ENCODE data around the gene PIP4K2C. TPM values are rescaled to one million over a fixed set of nuclear protein-coding genes. Genes with fewer than 3 reads are reported as not detected.

The PIP4K2C gene
- total RNA-seq, 1 donor from 2014 or later, result 27.5 TPM

DNA sequence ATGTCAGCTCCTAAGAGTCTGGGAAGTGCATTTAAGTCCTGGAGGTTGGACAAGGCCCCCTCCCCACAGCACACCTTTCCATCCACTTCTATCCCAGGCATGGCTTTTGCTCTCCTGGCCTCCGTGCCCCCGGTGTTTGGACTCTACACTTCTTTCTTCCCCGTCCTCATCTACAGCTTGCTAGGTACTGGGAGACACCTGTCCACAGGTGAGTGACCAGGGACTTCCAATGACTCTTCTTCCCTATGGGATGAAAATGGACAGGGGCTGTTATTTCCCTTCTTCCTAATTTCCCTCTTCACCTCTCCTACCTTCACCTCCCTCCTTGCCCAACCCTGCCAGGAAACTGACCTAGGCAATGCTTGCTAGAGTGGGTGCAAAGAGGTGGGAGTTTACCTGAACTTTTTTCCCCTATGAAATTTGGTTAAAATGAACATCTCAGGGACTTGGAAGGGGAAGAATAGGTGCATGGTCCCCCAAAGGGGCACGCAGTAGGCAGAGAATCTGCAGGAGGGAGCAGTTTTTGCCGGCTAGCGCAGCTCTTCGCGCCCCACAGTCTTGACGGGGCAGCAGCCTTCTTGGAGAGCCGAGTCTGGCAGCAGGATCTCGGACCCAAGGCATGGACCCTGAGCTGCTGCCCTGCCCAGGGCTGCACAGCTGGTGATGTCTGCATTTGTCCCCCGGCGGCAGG is 29.4 kb downstream of the PIP4K2C start:
- no peak for DNase-seq
- Mint-ChIP-seq H3K4me3 (ENCODE audit: unreplicated experiment) (peak overlapping the region; percentile 84), H3K4me1 (ENCODE audit: low read depth, unreplicated experiment) (peaks cover 23% of the 10 kb centered on the region), H3K27ac (ENCODE audit: unreplicated experiment) (peak overlapping the region; percentile 2), H3K27me3 (ENCODE audit: unreplicated experiment) (peaks cover 44% of the 10 kb centered on the region), H3K36me3 (ENCODE audit: unreplicated experiment) (peaks cover 19% of the 10 kb centered on the region), H3K9me3 (ENCODE audit: unreplicated experiment) (peaks cover 17% of the 10 kb centered on the region)
- TF ChIP-seq CTCF (IDR thresholded peaks at IDR 0.05; ENCODE audit: partially characterized antibody, unreplicated experiment), result no peak

DNA sequence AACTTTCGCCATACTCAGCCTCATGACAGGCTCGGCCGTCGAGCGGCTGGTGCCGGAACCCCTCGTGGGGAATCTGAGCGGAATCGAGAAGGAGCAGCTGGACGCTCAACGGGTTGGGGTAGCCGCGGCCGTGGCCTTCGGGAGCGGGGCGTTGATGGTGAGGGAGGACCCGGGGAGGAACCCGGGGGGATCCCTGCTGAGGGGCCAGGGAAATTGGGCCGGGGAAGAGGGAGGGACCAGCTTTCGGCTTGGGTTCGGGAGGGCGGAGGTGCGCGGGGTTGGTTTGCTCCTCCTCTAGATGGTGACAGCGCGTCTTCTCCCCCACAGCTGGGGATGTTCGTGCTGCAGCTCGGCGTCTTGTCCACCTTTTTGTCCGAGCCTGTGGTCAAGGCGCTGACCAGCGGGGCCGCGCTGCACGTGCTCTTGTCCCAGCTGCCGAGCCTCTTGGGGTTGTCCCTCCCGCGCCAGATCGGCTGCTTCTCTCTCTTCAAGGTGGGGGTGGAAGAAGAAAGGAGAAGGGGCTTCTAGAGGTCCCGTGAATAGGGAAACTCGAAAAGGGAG is 30.0 kb downstream of the PIP4K2C start:
- Mint-ChIP-seq H3K27ac (ENCODE audit: unreplicated experiment) (peak overlapping the region; percentile 2), H3K9me3 (ENCODE audit: unreplicated experiment) (peaks cover 17% of the 10 kb centered on the region), H3K36me3 (ENCODE audit: unreplicated experiment) (peaks cover 19% of the 10 kb centered on the region), H3K4me3 (ENCODE audit: unreplicated experiment) (peak overlapping the region; percentile 84), H3K27me3 (ENCODE audit: unreplicated experiment) (peaks cover 47% of the 10 kb centered on the region), H3K4me1 (ENCODE audit: low read depth, unreplicated experiment) (peaks cover 26% of the 10 kb centered on the region)
- DNase-seq, result peak; percentile 42
- no peak for TF ChIP-seq CTCF (IDR thresholded peaks at IDR 0.05; ENCODE audit: partially characterized antibody, unreplicated experiment)

DNA sequence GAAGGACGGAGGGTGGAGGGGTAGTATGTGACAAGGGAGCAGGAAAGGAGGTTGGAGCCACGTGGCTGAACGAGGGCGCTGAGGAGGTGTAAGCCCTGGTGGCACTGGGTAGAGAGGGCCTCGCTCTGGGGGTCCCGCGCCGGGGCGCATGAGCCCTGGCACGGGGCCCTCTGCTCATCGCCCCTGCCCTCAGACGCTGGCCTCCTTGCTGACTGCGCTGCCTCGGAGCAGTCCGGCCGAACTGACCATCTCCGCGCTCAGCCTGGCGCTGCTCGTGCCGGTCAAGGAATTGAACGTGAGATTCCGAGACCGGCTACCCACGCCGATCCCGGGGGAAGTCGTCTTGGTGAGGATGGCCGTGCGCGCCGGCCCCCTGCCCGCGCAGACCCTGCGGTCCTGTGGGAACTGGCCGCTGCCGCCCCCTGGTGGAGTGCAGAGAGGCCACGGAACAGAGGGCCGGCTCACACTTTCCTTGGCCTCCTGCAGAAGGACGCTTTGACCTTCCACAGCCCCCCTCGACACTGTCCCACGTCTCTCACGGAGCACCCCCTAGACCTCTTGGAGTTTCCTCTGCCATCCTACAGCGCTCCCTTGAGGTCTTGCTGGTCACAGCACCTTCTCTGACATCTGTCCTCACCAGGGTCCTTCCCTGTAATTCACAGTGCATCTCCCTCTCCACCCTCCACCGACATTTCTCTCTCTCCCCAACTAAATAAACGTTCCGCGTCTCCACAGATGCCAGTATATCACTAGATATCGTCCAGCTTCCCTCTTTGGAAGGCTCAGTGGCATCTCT is 30.7 kb downstream of the PIP4K2C start:
- Mint-ChIP-seq H3K9me3 (ENCODE audit: unreplicated experiment) (peaks cover 21% of the 10 kb centered on the region), H3K27ac (ENCODE audit: unreplicated experiment) (peak overlapping the region; percentile 44), H3K4me1 (ENCODE audit: low read depth, unreplicated experiment) (peaks cover 27% of the 10 kb centered on the region), H3K27me3 (ENCODE audit: unreplicated experiment) (peaks cover 52% of the 10 kb centered on the region), H3K4me3 (ENCODE audit: unreplicated experiment) (peak overlapping the region; percentile 84), H3K36me3 (ENCODE audit: unreplicated experiment) (peaks cover 19% of the 10 kb centered on the region)
- TF ChIP-seq CTCF (IDR thresholded peaks at IDR 0.05; ENCODE audit: partially characterized antibody, unreplicated experiment), result peak; percentile 92
- DNase-seq, result peak; percentile 90

GRCh38 chr12:57622293-57623245 is 31.6 kb downstream of the PIP4K2C start:
- no peak for DNase-seq
- H3K36me3 Mint-ChIP-seq (ENCODE audit: unreplicated experiment), result peaks cover 15% of the 10 kb centered on the region
- peaks cover 53% of the 10 kb centered on the region for H3K27me3 Mint-ChIP-seq (ENCODE audit: unreplicated experiment)
- peak overlapping the region; percentile 44 for H3K27ac Mint-ChIP-seq (ENCODE audit: unreplicated experiment)
- H3K4me1 Mint-ChIP-seq (ENCODE audit: low read depth, unreplicated experiment), result peaks cover 30% of the 10 kb centered on the region
- peaks cover 19% of the 10 kb centered on the region for H3K9me3 Mint-ChIP-seq (ENCODE audit: unreplicated experiment)
- peak overlapping the region; percentile 84 for H3K4me3 Mint-ChIP-seq (ENCODE audit: unreplicated experiment)
- no peak for TF ChIP-seq CTCF (IDR thresholded peaks at IDR 0.05; ENCODE audit: partially characterized antibody, unreplicated experiment)
